HEK293T (cell line): ENCODE data around the gene NOS3.

Experiments used
- BHLHE40 ChIP-seq: fragments of 450-650 bp; IDR thresholded peaks from 2 replicates; pipeline ENCODE4 v1.6.1; 2016; ENCODE audit warnings: mild to moderate bottlenecking, moderate library complexity, borderline replicate concordance
- FOXK2 ChIP-seq: fragments of 450-650 bp; IDR thresholded peaks from 2 replicates; pipeline ENCODE4 v1.6.1; 2016; ENCODE audit warnings: mild to moderate bottlenecking
- FOXM1 ChIP-seq: fragments of 450-650 bp; IDR thresholded peaks from 2 replicates; pipeline ENCODE4 v1.6.1; 2017; ENCODE audit warnings: mild to moderate bottlenecking, borderline replicate concordance
- LEF1 ChIP-seq: fragments of 450-650 bp; IDR thresholded peaks from 2 replicates; pipeline ENCODE4 v1.6.1; 2017; ENCODE audit warnings: mild to moderate bottlenecking, borderline replicate concordance
- PKNOX1 ChIP-seq: fragments of 450-650 bp; IDR thresholded peaks from 2 replicates; pipeline ENCODE4 v1.6.1; 2016
- SP1 ChIP-seq: fragments of 450-650 bp; IDR thresholded peaks from 2 replicates; pipeline ENCODE4 v1.6.1; 2017
- TARDBP ChIP-seq: fragments of 450-650 bp; IDR thresholded peaks from 2 replicates; pipeline ENCODE4 v1.6.1; 2016
- ZNF384 ChIP-seq: fragments of 450-650 bp; IDR thresholded peaks from 2 replicates; pipeline ENCODE4 v1.6.1; 2016

- TF ChIP-seq TARDBP (no peak), BHLHE40 (no peak), FOXK2 (no peak), ZNF384 (no peak), SP1 (no peak), FOXM1 (no peak), PKNOX1 (no peak), LEF1 (no peak)
These were observed 33.4 kb upstream of the NOS3 start for GRCh38 chr7:150957133-150958020.
